Prostate gland (tissue), 2 donors: ENCODE data around the gene MYBPHL. TPM values are rescaled to one million over a fixed set of nuclear protein-coding genes. Genes with fewer than 3 reads are reported as not detected.
"Not testable (repeated sequence)": the region's sequence is repeated elsewhere in the genome, so short reads cannot be mapped to it uniquely, and the experiment has no call there.

ENCODE experiments used
- DNase-seq: peaks from one replicate; pipeline ENCODE4 v3.0.0-alpha.2; 2019; ENCODE audit warnings: low spot score
- H3K27ac ChIP-seq, 2 donors: fragments of 200-600 bp; sonication (generic); 2 replicates each; pipeline ENCODE4 v1.5.1; 2017 to 2019
- H3K27me3 ChIP-seq: fragments of 200-600 bp; sonication (generic); replicated peaks from 2 replicates; pipeline ENCODE4 v1.5.1; 2019; ENCODE audit not compliant: insufficient read depth
- H3K36me3 ChIP-seq, 2 donors: fragments of 200-600 bp; sonication (generic); 1 replicate in 1 of 2; 2 replicates in 1 of 2; pipeline versions ENCODE4 v1.5.1 to v1.8.1; 2017 to 2019
- H3K4me1 ChIP-seq: fragments of 200-600 bp; sonication (generic); replicated peaks from 2 replicates; pipeline ENCODE4 v1.5.1; 2019
- H3K4me3 ChIP-seq, 2 donors: fragments of 200-600 bp; sonication (generic); 2 replicates each; pipeline ENCODE4 v1.5.1; 2017 to 2019
- H3K9me3 ChIP-seq: fragments of 200-600 bp; sonication (generic); 2 replicates; pipeline ENCODE4 v1.5.1; 2017
- POLR2A ChIP-seq: fragments of 450-650 bp; IDR thresholded peaks from one replicate; pipeline ENCODE4 v1.6.1; 2016; ENCODE audit warnings: antibody characterized with exemption, mild to moderate bottlenecking
- POLR2AphosphoS5 ChIP-seq: sonication (generic); formaldehyde crosslinking; IDR thresholded peaks from one replicate; pipeline ENCODE4 v1.6.1; 2017; ENCODE audit warnings: antibody characterized with exemption
- WGBS: methylation state at CpG from one replicate; pipeline ENCODE4 v1.1.5; 2018; 5-methylcytosine and 5-hydroxymethylcytosine counted together
- intact Hi-C: fragments of 100-400 bp; cut with DNase I; formaldehyde crosslinking; loops from one replicate; pipeline ENCODE4 v1.14.2; 2022
- total RNA-seq, 2 donors: library from RNA; depleted of rRNA; stranded (reverse); fragments of >200 nt; gene quantifications; one replicate each; pipeline ENCODE4 v1.1.0, GENCODE V29; 2016
- TF ChIP-seq, protein P1 (sequence below), 4 experiments: fragments of 200-600 bp in 2 of 4; fragments of 450-650 bp in 2 of 4; sonication (generic) in 2 of 4; IDR thresholded peaks; 1 replicate in 3 of 4; 2 replicates in 1 of 4; pipeline ENCODE4 v1.5.1; 2016 to 2019; ENCODE audit warnings: antibody characterized with exemption in 4 of 4, mild to moderate bottlenecking in 2 of 4, moderate library complexity in 2 of 4

The MYBPHL gene
- total RNA-seq, 2 donors from 2014 or later = not detected

DNA sequence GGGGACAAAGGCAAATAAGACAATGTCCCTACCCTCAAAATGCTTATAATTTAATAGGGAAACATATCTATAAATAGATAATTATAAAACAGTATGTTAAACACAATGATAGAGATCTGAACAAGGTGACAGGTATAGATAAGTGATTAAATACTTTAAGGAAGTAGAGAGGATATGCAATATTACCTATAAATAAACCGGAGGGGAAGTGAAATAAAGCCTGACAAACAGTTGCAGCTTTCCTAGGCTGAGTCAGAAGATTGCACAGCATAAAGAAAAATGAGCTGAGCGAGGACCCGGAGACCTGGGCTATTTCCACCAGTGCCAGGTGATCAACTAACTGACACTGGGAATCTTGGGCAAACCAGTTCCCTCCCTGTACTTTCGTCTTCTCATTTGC lies 12.3 kb downstream of the MYBPHL start:
- Histone ChIP-seq H3K27me3 (no peaks in the 10 kb centered on the region), H3K4me1 (no peaks in the 10 kb centered on the region), H3K27ac (no peak overlapping the region), H3K4me3 (no peak overlapping the region), H3K9me3 (no peaks in the 10 kb centered on the region), H3K36me3 (no peaks in the 10 kb centered on the region)
- intact Hi-C loops = no loop called here
- 69% methylated on average over 4 of the region's 4 CpGs for WGBS
- no peak for DNase-seq
- TF ChIP-seq, protein P1, sequence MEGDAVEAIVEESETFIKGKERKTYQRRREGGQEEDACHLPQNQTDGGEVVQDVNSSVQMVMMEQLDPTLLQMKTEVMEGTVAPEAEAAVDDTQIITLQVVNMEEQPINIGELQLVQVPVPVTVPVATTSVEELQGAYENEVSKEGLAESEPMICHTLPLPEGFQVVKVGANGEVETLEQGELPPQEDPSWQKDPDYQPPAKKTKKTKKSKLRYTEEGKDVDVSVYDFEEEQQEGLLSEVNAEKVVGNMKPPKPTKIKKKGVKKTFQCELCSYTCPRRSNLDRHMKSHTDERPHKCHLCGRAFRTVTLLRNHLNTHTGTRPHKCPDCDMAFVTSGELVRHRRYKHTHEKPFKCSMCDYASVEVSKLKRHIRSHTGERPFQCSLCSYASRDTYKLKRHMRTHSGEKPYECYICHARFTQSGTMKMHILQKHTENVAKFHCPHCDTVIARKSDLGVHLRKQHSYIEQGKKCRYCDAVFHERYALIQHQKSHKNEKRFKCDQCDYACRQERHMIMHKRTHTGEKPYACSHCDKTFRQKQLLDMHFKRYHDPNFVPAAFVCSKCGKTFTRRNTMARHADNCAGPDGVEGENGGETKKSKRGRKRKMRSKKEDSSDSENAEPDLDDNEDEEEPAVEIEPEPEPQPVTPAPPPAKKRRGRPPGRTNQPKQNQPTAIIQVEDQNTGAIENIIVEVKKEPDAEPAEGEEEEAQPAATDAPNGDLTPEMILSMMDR (IDR thresholded peaks at IDR 0.05) = no peak
- TF ChIP-seq POLR2AphosphoS5 = no peak
- TF ChIP-seq POLR2A = no peak

DNA sequence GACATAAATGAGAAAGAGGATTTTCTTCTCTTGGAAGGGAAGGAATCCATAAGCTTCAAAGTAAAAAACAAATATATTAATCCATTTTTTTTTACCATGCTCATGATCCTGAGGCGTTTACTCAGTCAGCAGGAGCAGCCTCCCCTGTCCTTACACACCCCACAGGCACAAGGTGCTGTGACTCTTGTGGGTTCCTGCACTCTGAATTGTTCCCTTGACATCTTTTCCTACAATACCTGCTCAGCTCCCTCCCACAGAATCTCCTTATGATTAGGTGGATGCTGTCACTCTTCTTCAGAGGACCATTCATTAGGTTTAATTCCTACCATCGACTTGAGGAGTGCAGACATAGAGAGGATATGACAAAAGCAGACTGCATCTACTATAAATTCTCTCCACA lies 13.8 kb downstream of the MYBPHL start:
- intact Hi-C loops = no loop called here
- DNase-seq = no peak
- no peak overlapping the region for H3K27ac ChIP-seq
- H3K4me1 ChIP-seq = no peaks in the 10 kb centered on the region
- TF ChIP-seq, protein P1 (IDR thresholded peaks at IDR 0.05) = no peak
- no peak for TF ChIP-seq POLR2AphosphoS5
- H3K27me3 ChIP-seq = no peaks in the 10 kb centered on the region
- H3K36me3 ChIP-seq = no peaks in the 10 kb centered on the region
- no peaks in the 10 kb centered on the region for H3K9me3 ChIP-seq
- H3K4me3 ChIP-seq = no peak overlapping the region
- WGBS = 67% methylated on average over 2 of the region's 2 CpGs

- TF ChIP-seq POLR2AphosphoS5 (no peak), POLR2A (no peak)
- TF ChIP-seq, protein P1 (IDR thresholded peaks at IDR 0.05) = no peak
- Histone ChIP-seq H3K27me3 (no peaks in the 10 kb centered on the region), H3K4me1 (no peaks in the 10 kb centered on the region), H3K4me3 (no peak overlapping the region), H3K36me3 (no peaks in the 10 kb centered on the region), H3K27ac (no peak overlapping the region), H3K9me3 (no peaks in the 10 kb centered on the region)
- intact Hi-C loops = no loop called here
- 58% methylated on average over 9 of the region's 9 CpGs for WGBS
- no peak for DNase-seq
Measured at GRCh38 chr1:109292364-109292763, 14.4 kb downstream of the MYBPHL start.

GRCh38 chr1:109290998-109291397 lies 15.8 kb downstream of the MYBPHL start:
- H3K27me3 ChIP-seq = no peaks in the 10 kb centered on the region
- no peaks in the 10 kb centered on the region for H3K9me3 ChIP-seq
- no peaks in the 10 kb centered on the region for H3K36me3 ChIP-seq
- no peaks in the 10 kb centered on the region for H3K4me1 ChIP-seq
- no peak for DNase-seq
- no peak for TF ChIP-seq POLR2AphosphoS5
- TF ChIP-seq, protein P1 (IDR thresholded peaks at IDR 0.05) = no peak
- TF ChIP-seq POLR2A = no peak
- H3K27ac ChIP-seq = no peak overlapping the region
- no peak overlapping the region for H3K4me3 ChIP-seq
- 68% methylated on average over 6 of the region's 6 CpGs for WGBS
- intact Hi-C loops = no loop called here

DNA sequence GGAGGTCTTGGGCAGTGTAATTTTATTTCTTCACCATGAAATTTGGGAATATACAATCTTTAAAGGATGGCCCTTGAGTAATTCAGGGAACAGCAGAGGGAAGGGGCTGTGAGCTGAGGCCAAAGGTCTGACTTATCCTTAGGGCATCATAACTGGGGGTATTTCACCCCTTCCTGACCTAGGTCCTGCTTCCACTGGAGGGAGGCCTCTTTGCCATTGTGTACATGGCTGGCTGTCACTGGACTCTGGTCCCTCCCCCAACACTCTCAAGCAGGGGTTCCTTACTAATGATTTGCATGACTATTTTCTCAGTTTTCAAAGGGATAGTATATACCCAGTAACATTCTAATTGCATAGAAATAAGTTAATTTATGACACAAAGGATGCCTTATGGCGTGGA lies 16.7 kb downstream of the MYBPHL start:
- intact Hi-C loops = no loop called here
- TF ChIP-seq, protein P1 (IDR thresholded peaks at IDR 0.05) = no peak
- TF ChIP-seq POLR2AphosphoS5 = no peak
- TF ChIP-seq POLR2A = no peak
- Histone ChIP-seq H3K4me1 (no peaks in the 10 kb centered on the region), H3K27ac (no peak overlapping the region), H3K4me3 (no peak overlapping the region), H3K9me3 (no peaks in the 10 kb centered on the region), H3K36me3 (no peaks in the 10 kb centered on the region), H3K27me3 (no peaks in the 10 kb centered on the region)
- WGBS = 100% methylated on average over 1 of the region's 1 CpG
- DNase-seq = no peak

GRCh38 chr1:109286762-109287161 lies 20.0 kb downstream of the MYBPHL start:
- WGBS = 76% methylated on average over 5 of the region's 5 CpGs
- H3K4me3 ChIP-seq, H3K27ac ChIP-seq, intact Hi-C loops, H3K9me3 ChIP-seq, H3K36me3 ChIP-seq, DNase-seq, H3K4me1 ChIP-seq, H3K27me3 ChIP-seq: not testable (repeated sequence)
